Neural cell (in vitro differentiated cells): ENCODE measurements around the gene SLC6A18. TPM values are rescaled to one million over a fixed set of nuclear protein-coding genes. Genes with fewer than 3 reads are reported as not detected.

Source experiments
- H2AFZ ChIP-seq: fragments of 200-600, 300-800 bp; sonication (generic), shearing (Covaris generic); 2 replicates; pipeline ENCODE4 v1.6.0; 2014; ENCODE audit warnings: low read depth, mild to moderate bottlenecking, antibody characterized with exemption, low read length, moderate library complexity
- H3F3A ChIP-seq: fragments of 200-600 bp; shearing (Covaris generic); 2 replicates; pipeline ENCODE4 v1.6.1; 2016; ENCODE audit warnings: mild to moderate bottlenecking, moderate library complexity, mixed read lengths, antibody characterized with exemption, low read length; ENCODE audit not compliant: insufficient read depth, poor library complexity, severe bottlenecking
- H3K27ac ChIP-seq: fragments of 200-600, 300-800 bp; sonication (generic), shearing (Covaris generic); 2 replicates; pipeline ENCODE4 v1.5.1; 2014; ENCODE audit warnings: mild to moderate bottlenecking, low read length, moderate library complexity
- H3K27me3 ChIP-seq: fragments of 300-800, 200-600 bp; sonication (generic), shearing (Covaris generic); 2 replicates; pipeline ENCODE4 v1.6.0; 2014; ENCODE audit warnings: mild to moderate bottlenecking, low read depth, low read length, moderate library complexity; ENCODE audit not compliant: insufficient read depth
- H3K36me3 ChIP-seq: fragments of 300-800, 200-600 bp; sonication (generic), shearing (Covaris generic); 2 replicates; pipeline ENCODE4 v1.5.1; 2014; ENCODE audit warnings: mild to moderate bottlenecking, antibody characterized with exemption, low read length, moderate library complexity; ENCODE audit not compliant: insufficient read depth
- H3K4me2 ChIP-seq: fragments of 300-800, 200-600 bp; sonication (generic), shearing (Covaris generic); 2 replicates; pipeline ENCODE4 v1.6.0; 2014; ENCODE audit warnings: mild to moderate bottlenecking, low read length
- H3K4me3 ChIP-seq: fragments of 300-800, 200-600 bp; sonication (generic), shearing (Covaris generic); 2 replicates; pipeline ENCODE4 v1.5.1; 2014; ENCODE audit warnings: mild to moderate bottlenecking, low read length, moderate library complexity
- H3K79me2 ChIP-seq: fragments of 200-600 bp; shearing (Covaris generic); replicated peaks from 2 replicates; pipeline ENCODE4 v1.6.0; 2014; ENCODE audit warnings: mild to moderate bottlenecking, low read length, moderate library complexity; ENCODE audit not compliant: insufficient read depth
- H3K9ac ChIP-seq: fragments of 300-800, 200-600 bp; sonication (generic), shearing (Covaris generic); 2 replicates; pipeline ENCODE4 v1.6.1; 2016; ENCODE audit warnings: mild to moderate bottlenecking, low read length, mixed read lengths
- H3K9me2 ChIP-seq: fragments of 200-600 bp; shearing (Covaris generic); 2 replicates; pipeline ENCODE4 v1.6.1; 2016; ENCODE audit warnings: mild to moderate bottlenecking, low read length, mixed read lengths; ENCODE audit not compliant: insufficient read depth
- H3K9me3 ChIP-seq: fragments of 200-600, 300-800 bp; sonication (generic), shearing (Covaris generic); 2 replicates; pipeline ENCODE4 v1.6.1; 2016; ENCODE audit warnings: mild to moderate bottlenecking, mixed run types, low read length, moderate library complexity, mixed read lengths
- H4K20me1 ChIP-seq: fragments of 200-600 bp; shearing (Covaris generic); 2 replicates; pipeline ENCODE4 v1.6.1; 2016; ENCODE audit warnings: mild to moderate bottlenecking, mixed run types; ENCODE audit not compliant: insufficient read depth
- CTCF ChIP-seq: fragments of 450-650 bp; IDR thresholded peaks from 2 replicates; pipeline ENCODE4 v1.5.1; 2014; ENCODE audit warnings: antibody characterized with exemption, mild to moderate bottlenecking, moderate library complexity; ENCODE audit not compliant: poor library complexity, severe bottlenecking
- EP300 ChIP-seq: fragments of 450-650 bp; conservative IDR thresholded peaks from 2 replicates; pipeline ENCODE4 v1.6.1; 2014; ENCODE audit warnings: antibody characterized with exemption, mild to moderate bottlenecking, moderate library complexity; ENCODE audit not compliant: poor library complexity, severe bottlenecking
- EZH2 ChIP-seq: fragments of 200-600, 300-800 bp; shearing (Covaris generic), sonication (generic); IDR thresholded peaks from 2 replicates; pipeline ENCODE4 v1.6.1; 2014; ENCODE audit warnings: antibody characterized with exemption, low read length, borderline replicate concordance, mild to moderate bottlenecking; ENCODE audit not compliant: insufficient read depth, poor library complexity, severe bottlenecking
- MXI1 ChIP-seq: fragments of 450-650 bp; conservative IDR thresholded peaks from 2 replicates; pipeline ENCODE4 v1.6.1; 2014; ENCODE audit warnings: antibody characterized with exemption, mild to moderate bottlenecking; ENCODE audit not compliant: poor library complexity, severe bottlenecking
- POLR2AphosphoS5 ChIP-seq: IDR thresholded peaks from 2 replicates; pipeline ENCODE4 v1.6.1; 2012
- RAD21 ChIP-seq: fragments of 450-650 bp; conservative IDR thresholded peaks from 2 replicates; pipeline ENCODE4 v1.6.1; 2014; ENCODE audit warnings: antibody characterized with exemption, mild to moderate bottlenecking, moderate library complexity
- REST ChIP-seq: IDR thresholded peaks from 2 replicates; pipeline ENCODE4 v1.6.1; 2012; ENCODE audit warnings: borderline replicate concordance
- SMC3 ChIP-seq: fragments of 450-650 bp; conservative IDR thresholded peaks from 2 replicates; pipeline ENCODE4 v1.6.1; 2014; ENCODE audit warnings: antibody characterized with exemption, mild to moderate bottlenecking, moderate library complexity; ENCODE audit not compliant: poor library complexity
- TAF1 ChIP-seq: IDR thresholded peaks from 2 replicates; pipeline ENCODE4 v1.6.1; 2012; ENCODE audit warnings: low read depth
- polyA plus RNA-seq: library from polyadenylated mRNA; depleted of rRNA; stranded (reverse); fragments of >200 nt; gene quantifications from 2 replicates; pipeline ENCODE4 v1.2.3, GENCODE V29; 2014

SLC6A18 gene
- polyA plus RNA-seq, 1 donor from 2014 or later: not detected

DNA sequence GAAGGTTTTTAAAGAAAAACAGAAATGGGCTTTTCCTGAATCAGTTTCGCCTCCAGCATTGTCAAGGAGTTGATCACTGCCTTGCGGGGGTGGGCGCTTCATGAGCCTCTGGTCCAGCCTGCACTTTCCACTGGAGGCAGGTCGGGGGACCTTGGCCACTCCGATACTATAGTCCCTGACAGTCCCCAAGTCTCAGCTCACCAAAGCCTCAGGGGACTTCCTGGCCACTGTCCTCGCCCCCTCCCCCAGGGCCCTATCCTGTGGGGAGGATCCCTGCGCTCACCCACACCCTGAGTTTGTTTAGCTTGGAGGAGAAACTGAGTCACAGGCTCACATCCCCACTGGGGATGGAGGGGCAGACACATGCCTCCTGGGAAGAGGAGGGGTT, 22.4 kb upstream of the SLC6A18 start:
- H3K9me2 ChIP-seq: no peaks in the 10 kb centered on the region
- H3F3A ChIP-seq: no peaks in the 10 kb centered on the region
- H3K27ac ChIP-seq: no peak overlapping the region
- H4K20me1 ChIP-seq: no peaks in the 10 kb centered on the region
- H3K4me2 ChIP-seq: no peak overlapping the region
- H3K9ac ChIP-seq: no peak overlapping the region
- no peak overlapping the region for H3K4me3 ChIP-seq
- TF ChIP-seq CTCF (no peak), EP300 (no peak), RAD21 (no peak), SMC3 (no peak), TAF1 (no peak), POLR2AphosphoS5 (no peak), REST (no peak), EZH2 (no peak), MXI1 (no peak)
- H2AFZ ChIP-seq: no peak overlapping the region
- H3K36me3 ChIP-seq: no peaks in the 10 kb centered on the region
- no peaks in the 10 kb centered on the region for H3K27me3 ChIP-seq
- no peaks in the 10 kb centered on the region for H3K79me2 ChIP-seq
- H3K9me3 ChIP-seq: no peaks in the 10 kb centered on the region

DNA sequence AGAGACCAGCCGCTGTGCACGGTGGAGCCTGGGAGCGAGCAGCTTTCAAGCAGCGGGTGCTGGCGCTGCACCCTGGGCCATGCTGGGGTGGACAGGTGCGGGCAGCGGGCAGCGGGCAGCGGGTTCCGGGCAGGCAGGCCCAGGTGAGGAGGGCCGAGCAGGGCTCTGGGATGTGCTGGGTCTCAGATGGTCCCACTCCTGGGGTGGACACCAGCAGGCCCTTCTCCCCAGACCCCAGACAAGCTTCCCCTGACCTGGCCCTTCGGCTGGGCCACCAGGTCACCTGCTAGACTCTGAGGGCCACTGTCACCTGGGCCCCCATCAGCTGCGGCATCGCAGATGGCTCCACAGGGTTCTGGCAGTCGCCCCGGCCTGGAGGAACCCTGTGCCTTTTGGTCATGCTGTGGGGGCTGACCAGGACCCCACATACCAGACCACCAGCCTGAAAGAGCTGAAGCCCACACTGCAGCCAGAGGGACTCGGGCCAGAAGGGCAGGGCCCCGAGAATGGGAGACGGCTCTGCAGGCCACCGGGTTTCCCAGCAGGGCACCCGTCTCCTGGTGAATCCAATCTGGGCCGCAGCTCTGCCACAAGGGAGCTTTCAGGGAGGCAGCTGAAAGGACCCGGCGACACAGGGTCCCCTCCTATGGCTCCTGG, 21.7 kb upstream of the SLC6A18 start:
- H3K36me3 ChIP-seq: no peaks in the 10 kb centered on the region
- H3K4me2 ChIP-seq: no peak overlapping the region
- no peaks in the 10 kb centered on the region for H4K20me1 ChIP-seq
- no peaks in the 10 kb centered on the region for H3F3A ChIP-seq
- no peaks in the 10 kb centered on the region for H3K9me2 ChIP-seq
- TF ChIP-seq CTCF (no peak), EZH2 (no peak), SMC3 (no peak), EP300 (no peak), MXI1 (no peak), RAD21 (no peak), TAF1 (no peak), POLR2AphosphoS5 (no peak), REST (no peak)
- no peak overlapping the region for H2AFZ ChIP-seq
- H3K4me3 ChIP-seq: no peak overlapping the region
- H3K27me3 ChIP-seq: no peaks in the 10 kb centered on the region
- no peaks in the 10 kb centered on the region for H3K79me2 ChIP-seq
- no peaks in the 10 kb centered on the region for H3K9me3 ChIP-seq
- no peak overlapping the region for H3K27ac ChIP-seq
- no peak overlapping the region for H3K9ac ChIP-seq
